GM18508 (cell line): Measurements from ENCODE around the gene RCHY1.
A peak's percentile ranks its signal among the peaks of the same experiment; 100 is the strongest.
"Not testable (repeated sequence)": the region's sequence is repeated elsewhere in the genome, so short reads cannot be mapped to it uniquely, and the experiment has no call there.

Experiments
- ATAC-seq: cut with Tn5 transposase; IDR thresholded peaks from one replicate; pipeline ENCODE4 v1.9.1; 2021; ENCODE audit warnings: moderate number of reproducible peaks; ENCODE audit not compliant: insufficient read depth, unreplicated experiment

Gene RCHY1

DNA sequence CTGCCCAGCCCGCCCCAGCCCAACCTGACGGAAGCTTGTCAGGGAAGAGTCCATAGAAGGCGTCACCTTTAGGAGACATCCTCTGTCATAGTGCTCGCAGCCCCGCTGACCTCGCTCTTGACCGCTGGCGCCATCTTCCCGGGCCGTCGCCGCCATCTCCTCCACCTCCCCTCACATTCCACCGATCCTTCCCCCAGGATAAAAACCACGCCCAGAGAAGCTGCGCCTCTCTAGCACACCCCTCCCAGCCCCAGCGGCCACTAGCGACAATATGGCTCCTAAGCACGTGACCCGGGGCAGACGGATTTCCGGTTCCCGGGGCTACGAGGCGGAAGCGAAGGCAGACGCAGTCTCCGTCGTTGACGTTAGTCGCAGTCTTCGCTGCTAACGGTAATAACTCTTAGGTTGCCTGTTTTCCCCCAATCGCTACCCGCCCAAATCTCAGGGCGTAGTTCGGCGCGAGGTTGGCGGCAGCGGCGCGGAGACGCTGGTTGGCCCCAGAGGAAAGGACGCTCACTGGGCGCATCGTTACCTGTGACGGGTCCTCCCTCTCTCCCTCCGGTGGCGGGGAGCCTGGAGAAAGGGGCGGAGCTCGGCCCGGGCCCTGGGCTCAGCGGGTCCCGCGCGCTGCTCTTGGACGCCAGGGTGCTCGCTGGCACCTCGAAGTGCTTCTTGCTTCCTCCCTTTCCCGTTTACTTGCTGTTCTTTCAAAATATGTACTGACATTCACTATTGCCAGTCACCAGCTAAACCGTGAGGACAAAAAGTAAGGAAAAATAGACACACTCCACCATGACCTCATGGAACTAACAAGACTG is at the start of gene RCHY1, which contains the start of gene THAP6:
TSS of gene RCHY1 (minus strand) at position 273 of the 818 bp plus-strand sequence. CDS start at position 156, 117 bp downstream.
TSS of gene THAP6 (plus strand) at position 343 of the 818 bp plus-strand sequence. CDS start 980 bp downstream, outside the sequence.
- peak; percentile 89 for ATAC-seq

DNA sequence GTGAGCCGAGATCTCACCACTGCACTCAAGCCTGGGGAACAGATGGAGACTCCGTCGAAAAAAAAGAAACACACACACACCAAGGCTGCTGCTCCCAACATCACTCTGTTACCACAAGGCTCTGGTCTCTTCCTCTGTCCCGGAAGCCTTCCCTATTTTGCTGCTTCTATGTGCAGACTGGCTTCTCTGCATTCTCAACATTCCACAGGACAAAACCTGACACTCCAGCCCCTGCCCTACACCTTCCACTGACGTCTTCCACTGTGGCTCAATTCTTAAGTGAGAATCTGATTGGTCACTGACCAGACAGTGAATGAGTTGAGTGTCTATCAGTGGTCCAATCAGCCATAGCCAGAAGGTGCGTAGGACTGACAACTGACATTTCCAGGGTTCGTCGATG is 47.6 kb upstream of the RCHY1 start:
- no peak for ATAC-seq

DNA sequence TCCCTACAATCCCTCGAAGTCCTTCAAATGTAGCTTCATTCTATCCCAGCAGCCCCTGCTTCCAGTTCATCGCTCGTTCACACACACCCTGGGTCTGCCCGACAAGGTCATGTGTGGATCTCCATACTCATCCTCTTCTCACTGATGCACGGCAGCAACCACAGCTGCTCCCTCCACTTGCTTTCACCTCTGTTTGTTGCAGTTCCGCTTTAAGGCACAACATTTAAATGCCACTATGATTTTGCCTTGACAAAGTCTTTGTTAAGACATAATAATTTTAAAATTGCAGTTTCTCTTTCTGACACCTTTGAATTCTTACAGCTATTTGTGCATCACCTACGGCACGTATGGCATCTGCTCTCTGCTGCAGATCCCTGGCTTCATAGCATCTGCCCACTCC is 43.5 kb upstream of the RCHY1 start:
- no peak for ATAC-seq

DNA sequence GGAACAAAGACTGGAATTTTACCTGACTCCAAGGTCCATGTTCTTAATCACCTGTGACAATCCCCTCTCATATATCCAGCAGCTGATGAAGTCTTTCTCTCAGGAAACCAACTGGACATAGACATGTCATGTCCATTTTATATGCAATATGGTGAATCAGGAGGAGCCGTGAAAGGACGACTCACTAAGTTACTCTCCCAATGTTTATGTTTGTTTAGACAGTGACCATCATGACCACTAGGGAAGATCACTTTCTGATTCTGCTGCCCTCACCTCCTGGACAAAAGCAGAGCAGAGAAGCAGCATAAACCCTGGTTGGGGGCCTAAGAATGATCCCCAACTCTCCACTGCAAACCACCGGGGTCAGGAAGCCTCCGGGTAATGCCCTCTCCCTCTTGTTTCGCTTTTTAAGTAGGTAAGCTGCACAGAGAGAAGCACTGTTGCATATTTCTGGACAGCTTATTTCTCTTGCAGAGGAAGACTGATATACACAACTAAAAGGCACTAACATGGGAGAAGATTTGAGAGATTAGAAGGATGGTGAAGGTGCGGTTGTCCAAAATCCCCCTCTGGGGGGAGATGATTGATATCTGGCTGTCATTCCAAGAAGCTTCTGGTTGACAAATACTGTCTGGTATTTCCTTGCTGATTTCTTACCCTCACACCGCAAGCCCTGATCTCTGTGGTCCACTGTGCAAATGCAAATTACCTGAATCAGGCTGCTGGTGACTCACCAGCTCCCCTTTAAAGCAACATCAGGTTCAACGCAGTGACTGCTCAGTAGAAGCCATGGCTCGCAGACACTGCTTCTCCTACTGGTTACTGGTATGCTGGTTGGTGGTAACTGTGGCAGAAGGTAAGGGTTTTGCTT is 41.3 kb upstream of the RCHY1 start, which contains the start of gene ODAPH:
TSS of gene ODAPH (plus strand) at position 773 of the 871 bp plus-strand sequence. CDS start at position 790, 17 bp downstream.
- ATAC-seq: peak; percentile 98

DNA sequence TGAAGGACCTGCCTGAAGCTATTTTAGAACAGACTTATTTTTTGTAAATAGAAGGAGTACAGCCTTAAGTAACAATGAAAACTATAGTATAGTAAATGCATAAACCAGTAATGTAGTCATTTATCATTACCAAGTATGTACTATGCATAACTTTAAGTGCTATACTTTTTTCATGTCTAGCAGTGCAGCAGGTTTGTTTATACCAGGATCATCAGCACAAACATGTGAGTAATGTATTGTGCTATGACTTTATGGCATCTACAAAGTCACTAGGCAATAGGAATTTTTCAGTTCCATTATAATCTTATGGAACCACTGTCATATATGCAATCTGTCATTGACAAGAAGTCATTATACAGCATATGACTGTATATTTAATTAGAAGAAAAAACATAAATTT is 38.2 kb upstream of the RCHY1 start:
- no peak for ATAC-seq

DNA sequence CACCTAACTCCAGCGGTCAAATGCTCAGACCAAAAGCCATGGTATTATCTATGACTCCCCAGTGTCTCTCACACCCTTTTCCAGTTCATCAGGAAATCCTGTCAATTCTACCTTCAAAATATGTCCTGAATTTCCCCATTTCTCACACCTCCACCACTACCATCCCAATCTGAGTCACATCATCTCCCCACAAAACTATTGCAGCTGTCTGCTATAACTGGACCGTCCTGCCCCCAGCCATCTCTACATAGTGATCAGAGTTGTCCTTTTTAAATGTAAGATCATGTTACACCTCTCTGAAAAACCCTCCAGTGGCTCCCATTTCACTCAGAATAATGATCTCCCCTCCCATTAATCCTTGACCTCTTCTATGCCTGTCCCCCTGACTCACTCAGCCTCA is 34.8 kb upstream of the RCHY1 start:
- ATAC-seq: no peak

DNA sequence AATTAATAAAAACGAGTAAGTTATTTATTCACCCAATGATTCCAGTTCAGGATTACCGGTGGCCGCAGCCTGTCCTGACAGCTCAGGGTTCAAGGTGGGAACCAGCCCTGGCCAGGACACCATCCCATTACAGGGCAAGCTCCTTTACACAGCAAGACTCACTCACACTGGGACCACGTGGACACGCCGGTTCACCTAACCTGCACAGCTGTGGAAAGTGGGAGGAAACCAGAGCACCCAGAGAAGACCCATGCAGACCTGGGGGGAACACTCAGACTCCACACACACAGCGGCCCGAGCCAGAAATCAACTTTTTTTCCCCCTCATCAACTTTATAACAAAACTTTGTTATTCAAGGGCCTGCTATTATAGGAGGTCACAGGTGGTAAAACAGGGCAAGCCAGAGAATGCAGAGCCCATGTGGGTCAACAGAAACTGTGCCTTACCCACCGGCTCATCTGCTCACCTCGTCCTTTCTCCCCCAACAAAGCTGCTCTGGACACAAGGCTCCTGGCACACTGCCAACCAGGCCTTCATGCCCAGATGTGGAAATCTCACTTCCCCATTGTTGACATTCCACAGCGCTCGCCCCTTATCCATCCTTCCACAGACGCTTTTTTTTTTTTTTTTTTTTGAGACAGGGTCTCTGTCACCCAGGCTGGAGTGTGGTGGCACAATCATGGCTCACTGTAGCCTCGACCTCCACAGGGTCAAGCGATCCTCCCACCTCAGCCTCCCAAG is 33.6 kb upstream of the RCHY1 start:
- no peak for ATAC-seq

DNA sequence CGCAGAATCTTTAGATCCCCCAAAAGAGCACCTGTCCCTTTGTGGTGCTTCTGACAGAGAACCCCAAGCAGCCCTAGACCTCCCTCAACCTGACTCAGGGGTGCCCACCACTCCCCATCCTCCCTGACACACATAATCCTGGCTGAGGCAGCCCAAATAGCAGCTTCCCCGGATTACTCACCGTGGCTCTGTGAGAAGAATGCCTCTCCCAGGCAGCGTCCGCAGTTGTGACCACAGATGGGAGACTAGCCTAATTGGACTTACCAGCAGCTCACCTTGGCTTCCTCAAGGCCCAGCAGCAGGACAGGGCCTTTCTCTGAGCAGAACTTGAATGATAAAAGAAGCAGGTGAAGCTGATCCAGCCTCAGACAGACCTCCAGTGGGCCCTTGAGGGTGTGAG is 31.3 kb upstream of the RCHY1 start:
- no peak for ATAC-seq

DNA sequence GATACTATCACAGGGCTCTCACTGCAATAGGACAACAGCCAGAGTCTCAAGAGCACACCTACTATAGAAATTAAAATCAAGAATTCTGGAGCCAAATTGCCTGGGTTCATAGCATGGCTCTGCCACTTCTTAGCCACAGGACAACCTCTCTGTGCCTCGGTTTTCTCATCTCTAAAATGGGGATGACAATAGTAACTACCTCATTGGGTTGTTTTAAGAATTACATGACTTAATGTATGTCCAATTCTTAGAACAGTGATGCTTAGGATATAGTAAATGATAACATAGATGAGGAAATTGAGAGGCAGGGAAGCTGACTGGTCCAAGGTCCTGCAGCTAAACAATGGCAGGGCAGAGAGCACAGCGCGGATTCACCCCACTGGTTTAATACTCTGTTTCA is 30.7 kb upstream of the RCHY1 start:
- ATAC-seq: no peak

DNA sequence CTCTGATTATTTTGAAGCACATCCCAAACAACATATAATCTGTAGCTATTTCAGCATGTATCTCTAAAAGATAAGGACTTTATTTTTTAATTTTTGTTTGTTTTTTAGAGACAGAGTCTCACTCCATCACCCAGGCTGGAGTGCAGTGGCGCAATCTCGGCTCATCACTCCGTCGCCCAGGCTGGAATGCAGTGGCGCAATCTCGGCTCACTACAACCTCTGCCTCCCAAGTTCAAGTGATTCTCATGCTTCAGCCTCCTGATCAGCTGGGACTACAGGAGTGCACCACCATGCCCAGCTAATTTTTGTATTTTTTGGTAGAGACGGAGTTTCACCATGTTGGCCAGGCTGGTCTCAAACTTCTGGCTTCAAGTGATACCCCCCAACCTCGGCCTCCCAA is 30.0 kb upstream of the RCHY1 start:
- ATAC-seq: not testable (repeated sequence)

DNA sequence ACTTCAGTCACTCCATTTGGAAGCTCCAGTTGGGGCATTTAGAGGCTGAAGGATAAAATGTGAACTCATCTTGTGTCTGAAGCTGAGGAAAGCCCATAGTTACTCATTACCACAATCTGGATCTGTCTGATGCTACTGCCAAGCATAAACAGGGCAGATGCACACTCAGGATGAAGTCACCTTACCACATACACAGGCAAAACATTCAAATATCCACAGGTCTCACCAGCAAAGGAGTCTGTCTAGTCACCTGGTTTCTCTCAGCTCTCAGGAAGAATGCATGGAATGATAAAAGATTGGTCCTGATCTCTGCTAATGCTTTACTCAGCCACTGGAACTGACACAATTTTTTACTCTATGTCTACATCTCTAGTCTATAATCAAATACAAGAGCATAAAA is 28.6 kb upstream of the RCHY1 start:
- ATAC-seq: no peak

DNA sequence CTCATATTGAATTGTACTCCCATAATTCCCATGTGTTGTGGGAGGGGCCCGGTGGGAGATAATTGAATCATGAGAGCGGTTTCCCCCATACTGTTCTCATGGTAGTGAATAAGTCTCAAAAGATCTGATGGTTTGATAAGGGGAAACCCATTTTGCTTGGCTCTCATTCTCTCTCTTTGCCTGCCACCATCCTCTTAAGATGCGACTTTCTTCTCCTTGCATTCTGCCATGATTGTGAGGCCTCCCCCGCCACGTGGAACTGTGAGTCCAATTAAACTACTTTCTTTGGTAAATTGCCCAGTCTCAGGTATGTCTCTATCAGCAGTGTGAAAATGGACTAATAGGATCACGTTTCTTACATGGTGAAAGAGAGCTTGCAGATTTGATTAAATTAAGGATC is 23.1 kb upstream of the RCHY1 start:
- not testable (repeated sequence) for ATAC-seq

DNA sequence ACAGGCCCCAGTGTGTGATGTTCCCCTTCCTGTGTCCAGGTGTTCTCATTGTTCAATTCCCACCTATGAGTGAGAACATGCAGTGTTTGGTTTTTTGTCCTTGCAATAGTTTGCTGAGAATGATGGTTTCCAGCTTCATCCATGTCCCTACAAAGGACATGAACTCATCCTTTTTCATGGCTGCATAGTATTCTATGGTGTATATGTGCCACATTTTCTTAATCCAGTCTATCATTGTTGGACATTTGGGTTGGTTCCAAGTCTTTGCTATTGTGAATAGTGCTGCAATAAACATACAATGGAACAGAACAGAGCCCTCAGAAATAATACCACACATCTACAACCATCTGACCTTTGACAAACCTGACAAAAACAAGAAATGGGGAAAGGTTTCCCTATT is 19.7 kb upstream of the RCHY1 start:
- not testable (repeated sequence) for ATAC-seq

DNA sequence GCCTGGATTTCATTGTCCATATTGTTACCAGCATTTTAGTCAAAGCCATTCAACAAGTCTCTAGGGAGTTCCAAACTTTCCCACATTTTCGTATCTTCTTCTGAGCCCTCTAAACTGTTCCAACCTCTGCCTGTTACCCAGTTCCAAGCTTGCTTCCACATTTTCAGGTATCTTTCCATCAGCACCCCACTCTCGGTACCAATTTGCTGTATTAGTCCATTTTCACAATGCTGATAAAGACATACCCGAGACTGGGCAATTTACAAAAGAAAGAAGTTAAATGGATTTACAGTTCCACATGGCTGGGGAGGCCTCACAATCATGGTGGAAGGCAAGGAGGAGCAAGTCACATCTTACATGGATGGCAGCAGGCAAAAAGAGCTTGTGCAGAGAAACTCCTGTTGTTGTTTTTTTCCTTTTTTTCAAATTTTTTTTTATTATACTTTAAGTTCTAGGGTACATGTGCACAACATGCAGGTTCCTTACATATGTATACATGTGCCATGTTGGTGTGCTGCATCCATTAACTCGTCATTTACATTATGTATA is 19.2 kb upstream of the RCHY1 start:
- ATAC-seq: not testable (repeated sequence)

DNA sequence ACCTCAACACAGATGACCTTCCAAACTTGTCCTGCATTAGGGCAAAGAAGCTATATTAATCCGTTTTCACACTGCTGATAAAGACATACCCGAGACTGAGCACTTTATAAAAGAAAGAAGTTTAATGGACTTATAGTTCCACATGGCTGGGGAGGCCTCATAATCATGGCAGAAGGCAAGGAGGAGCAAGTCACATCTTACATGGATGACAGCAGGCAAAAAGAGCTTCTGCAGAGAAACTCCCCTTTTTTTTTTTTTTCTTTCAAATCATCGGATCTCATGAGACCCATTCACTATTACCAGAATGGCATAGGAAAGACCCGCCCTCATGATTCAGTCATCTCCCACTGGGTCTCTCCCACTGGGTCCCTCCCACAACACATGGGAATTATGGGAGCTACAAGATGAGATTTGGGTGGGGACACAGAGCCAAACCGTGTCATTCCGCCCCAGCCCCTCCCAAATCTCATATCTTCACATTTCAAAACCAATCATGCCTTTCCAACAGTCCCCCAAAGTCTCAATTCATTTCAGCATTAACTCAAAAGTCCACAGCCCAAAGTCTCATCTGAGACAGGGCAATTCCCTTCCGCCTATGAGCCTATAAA is 17.4 kb upstream of the RCHY1 start:
- ATAC-seq: not testable (repeated sequence)

DNA sequence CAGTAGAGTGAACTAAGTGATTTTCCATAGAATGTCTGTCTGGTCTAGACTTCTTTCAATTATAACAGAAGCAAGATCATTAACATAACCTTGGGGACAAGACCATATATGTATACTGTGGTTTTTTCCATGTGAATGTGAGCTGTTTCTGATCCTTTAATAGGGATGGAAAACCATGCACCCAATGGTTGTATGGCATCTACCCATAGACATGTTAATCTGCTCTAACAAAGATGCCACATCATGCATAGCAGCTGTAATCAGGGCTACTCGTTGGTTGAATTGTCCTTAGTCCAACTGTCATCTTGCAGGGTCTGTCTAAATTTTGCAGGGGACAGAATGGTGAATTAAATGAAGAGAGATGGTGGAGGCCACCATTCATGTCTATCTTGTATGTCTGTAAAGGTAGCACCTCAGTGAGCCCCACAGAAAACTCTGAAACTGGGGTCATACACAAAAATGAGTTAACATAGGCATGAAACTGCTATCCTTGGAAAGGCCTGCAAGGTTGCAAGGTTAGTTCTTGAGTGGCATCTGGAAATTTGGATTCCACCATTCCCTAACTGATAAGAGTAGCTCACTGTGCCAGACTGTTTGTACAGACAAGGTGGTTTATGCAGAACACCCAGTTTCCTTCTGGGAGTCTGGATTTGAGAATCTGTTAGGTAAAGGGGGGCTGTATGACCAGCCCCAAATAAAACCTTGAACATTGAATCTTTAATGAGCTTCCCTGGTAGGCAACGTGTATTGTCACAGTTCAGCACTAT is 16.5 kb upstream of the RCHY1 start:
- ATAC-seq: no peak

DNA sequence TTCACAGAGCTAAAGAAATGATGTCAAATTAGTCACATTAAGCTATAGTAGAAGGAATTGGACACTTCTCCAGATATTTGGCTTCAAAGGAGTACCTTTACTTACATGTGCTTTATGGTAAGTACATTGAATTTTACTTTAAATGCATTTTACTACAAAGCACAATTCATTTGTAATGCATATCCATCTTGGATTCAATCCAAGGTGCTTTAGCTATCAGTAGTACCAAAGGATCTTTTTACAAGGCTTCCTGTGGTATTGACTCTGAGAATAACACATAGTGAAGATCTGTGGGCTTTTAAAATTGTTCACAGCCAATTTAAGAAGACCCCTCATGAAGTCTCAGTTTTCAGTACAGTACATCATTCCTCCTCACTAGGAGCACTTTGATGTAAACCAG is 13.3 kb upstream of the RCHY1 start:
- no peak for ATAC-seq

DNA sequence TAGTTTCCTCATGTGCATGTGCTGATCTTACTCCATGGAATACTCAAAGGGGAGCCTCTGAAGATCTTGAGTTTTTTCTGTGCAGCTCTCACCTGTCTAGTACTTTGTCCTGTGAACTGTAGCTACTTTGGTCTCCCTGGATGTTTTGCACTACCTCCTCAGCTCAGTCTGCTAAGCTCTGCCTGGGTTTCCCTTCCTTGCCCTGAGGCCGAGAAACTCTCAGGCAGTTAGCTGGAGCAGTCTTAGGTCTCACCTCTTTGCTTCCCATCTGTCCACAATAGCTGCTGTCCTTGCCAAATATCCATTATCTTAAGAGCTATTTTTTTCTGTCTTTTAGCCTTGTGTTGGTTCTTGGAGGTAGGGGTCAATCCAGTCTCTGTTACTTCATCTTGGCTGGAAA is 11.7 kb upstream of the RCHY1 start:
- ATAC-seq: no peak

DNA sequence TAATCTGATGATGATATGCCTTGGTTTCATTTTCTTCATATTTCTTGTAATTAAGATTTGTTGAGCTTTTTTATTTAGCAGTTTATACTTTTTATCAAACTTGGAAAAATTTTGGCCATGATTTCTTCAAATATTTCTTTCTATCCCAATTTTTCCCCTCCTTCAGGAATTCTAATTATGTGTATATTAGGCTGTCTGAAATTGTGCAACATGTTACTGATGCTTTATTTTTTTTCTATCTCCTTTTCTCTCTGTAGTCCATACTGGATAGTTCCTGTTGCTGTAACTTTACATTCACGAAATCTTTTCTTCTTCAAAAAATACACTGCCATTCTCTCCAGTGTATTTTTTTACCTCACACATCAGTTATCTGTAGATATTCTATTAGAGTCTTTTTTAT is 10.9 kb upstream of the RCHY1 start:
- ATAC-seq: no peak
